ENCODE results near the gene BCLAF1.

The BCLAF1 gene

DNA sequence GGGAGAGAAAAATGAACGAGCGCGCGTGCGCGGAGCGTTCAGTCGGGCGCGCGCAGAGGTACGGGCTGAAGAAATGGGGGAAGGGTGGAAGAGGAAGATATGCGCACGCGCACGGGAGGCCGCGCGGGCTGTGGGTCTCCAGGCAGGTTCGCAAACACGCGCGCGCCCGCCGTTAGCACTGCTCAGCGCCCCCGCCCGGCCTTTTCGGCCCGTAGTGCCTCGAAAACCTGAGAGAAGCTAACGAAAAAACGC is 393 bp downstream of the BCLAF1 start:
- TF ChIP-seq, protein P1, sequence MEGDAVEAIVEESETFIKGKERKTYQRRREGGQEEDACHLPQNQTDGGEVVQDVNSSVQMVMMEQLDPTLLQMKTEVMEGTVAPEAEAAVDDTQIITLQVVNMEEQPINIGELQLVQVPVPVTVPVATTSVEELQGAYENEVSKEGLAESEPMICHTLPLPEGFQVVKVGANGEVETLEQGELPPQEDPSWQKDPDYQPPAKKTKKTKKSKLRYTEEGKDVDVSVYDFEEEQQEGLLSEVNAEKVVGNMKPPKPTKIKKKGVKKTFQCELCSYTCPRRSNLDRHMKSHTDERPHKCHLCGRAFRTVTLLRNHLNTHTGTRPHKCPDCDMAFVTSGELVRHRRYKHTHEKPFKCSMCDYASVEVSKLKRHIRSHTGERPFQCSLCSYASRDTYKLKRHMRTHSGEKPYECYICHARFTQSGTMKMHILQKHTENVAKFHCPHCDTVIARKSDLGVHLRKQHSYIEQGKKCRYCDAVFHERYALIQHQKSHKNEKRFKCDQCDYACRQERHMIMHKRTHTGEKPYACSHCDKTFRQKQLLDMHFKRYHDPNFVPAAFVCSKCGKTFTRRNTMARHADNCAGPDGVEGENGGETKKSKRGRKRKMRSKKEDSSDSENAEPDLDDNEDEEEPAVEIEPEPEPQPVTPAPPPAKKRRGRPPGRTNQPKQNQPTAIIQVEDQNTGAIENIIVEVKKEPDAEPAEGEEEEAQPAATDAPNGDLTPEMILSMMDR (IDR thresholded peaks at IDR 0.05): no peak
- no peak for TF ChIP-seq ZFX (IDR thresholded peaks at IDR 0.05; ENCODE audit: borderline replicate concordance)
- peak overlapping the region; percentile 98 for H3K27ac ChIP-seq

DNA sequence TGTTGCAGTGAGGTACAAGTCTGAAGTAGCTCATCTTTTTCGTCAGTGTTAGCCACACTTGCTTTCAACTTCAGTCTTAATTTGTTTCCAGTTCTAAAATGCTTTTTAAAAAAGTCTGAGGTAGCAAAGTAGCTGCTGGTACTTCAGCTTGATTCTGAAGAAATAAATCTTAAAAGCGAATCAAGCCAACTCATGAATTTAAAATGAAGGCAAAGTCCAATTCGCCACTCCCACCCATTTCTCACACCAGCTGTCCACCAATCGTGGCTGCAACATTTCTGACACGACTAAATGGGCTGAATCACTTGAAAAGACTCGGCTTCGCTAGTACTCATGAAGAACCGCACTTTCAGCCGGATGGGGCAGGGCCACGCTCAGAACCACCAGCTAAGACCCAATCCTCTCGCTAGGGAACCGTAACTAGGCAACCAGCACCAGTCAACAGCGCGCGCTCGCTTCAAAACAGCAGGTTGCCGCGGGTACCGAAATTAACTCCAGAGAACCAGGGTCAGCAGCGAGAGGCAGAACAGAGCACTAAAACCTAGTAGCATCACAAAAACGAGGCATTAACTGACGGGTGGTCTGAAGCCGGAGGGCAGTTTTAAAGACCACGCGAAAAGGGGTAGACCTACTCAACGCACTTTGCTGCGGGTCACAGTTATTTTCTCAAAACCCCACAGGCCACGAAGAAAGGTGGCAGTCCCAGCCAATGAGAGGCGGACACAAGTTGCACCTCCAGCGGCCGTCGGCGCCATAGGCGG is 900 bp downstream of the BCLAF1 start:
- peak overlapping the region; percentile 98 for H3K27ac ChIP-seq
- TF ChIP-seq, protein P1 (IDR thresholded peaks at IDR 0.05): no peak
- no peak for TF ChIP-seq ZFX (IDR thresholded peaks at IDR 0.05; ENCODE audit: borderline replicate concordance)

DNA sequence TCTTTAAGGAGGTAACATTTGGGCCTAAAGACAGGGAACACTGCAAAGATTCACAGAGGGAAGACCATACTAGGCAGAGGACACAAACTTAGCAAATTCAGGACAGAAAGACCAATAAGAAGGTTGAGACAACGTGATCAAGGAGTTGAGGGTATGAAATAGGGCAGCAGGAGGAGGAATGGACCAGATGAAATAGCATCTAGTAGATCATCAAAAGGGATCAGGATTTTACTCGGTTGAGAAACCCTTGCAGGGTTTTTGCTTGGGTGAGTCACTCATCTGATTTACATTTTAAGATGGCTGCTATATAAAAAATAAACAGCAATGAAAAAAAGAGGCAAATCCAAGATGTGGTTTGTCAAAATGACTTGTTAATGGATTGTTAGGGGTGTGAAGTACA is 4.7 kb downstream of the BCLAF1 start:
- TF ChIP-seq, protein P1 (IDR thresholded peaks at IDR 0.05): no peak
- TF ChIP-seq ZFX (IDR thresholded peaks at IDR 0.05; ENCODE audit: borderline replicate concordance): no peak
- no peak overlapping the region for H3K27ac ChIP-seq

DNA sequence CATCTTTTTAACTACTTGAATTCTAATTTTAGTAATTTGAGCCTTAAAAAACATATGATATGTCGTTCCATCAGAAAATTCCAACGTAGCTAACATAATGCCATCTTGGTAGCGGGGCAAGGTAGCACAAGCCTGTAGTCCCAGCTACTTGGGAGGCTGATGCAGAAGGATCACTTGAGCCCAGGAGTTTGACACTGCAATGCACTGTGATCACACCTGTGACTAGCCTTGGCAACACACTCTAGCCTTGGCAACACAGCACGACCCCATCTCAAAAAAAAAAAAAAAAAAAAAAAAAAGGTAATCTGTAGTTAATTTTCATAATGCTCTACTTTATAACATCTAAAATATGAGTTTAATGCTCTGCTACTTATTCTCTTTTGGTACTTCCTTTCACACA is 6.7 kb downstream of the BCLAF1 start:
- TF ChIP-seq ZFX (IDR thresholded peaks at IDR 0.05; ENCODE audit: borderline replicate concordance): no peak
- TF ChIP-seq, protein P1 (IDR thresholded peaks at IDR 0.05): no peak
- no peak overlapping the region for H3K27ac ChIP-seq

DNA sequence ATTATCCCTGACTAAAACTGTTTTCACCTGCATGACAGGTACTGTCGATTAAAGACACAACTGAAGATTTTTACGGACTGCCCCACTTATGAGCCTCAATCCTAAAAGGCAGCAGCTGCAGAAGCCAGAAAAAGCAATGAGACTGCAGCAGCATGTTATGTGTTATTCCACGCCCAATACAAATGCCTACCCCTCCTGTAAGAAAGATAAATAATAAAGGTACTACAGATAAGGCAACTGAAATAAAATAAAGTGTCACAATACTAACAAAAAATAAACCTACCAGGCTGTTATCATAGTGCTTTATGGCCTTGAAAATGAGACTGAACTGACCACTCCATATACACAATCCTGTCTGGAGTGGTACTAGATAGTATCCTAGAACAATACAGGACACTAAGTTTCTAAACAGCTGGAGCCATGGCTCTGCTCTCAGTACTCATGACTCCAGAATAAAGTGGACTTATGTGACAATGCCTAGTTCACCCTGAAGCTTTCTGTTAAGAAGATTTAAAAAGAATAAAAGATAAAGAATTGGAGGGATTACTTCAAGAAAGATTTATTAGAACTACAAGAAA is 9.5 kb downstream of the BCLAF1 start:
- TF ChIP-seq ZFX (IDR thresholded peaks at IDR 0.05; ENCODE audit: borderline replicate concordance): no peak
- TF ChIP-seq, protein P1 (IDR thresholded peaks at IDR 0.05): no peak
- no peak overlapping the region for H3K27ac ChIP-seq

DNA sequence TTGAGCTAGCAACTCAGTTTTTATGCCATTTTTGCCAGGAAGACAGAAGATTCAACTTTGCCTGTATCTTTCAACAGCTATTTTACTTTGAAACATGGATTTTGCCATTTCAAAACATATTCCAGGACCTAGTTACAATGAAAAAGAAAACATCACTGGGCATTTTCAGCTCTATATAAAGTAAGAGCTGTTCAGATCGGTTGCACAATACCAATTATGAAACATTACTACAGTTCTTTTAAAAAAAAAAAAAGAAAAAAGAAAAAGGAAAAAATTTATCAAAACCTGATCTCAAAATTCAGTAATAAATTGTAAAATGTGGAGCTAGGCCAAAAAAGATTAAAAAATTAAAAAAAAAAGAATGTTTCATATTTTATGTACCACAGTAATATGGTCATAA is 15.6 kb downstream of the BCLAF1 start:
- no peak overlapping the region for H3K27ac ChIP-seq
- no peak for TF ChIP-seq ZFX (IDR thresholded peaks at IDR 0.05; ENCODE audit: borderline replicate concordance)
- TF ChIP-seq, protein P1 (IDR thresholded peaks at IDR 0.05): no peak

DNA sequence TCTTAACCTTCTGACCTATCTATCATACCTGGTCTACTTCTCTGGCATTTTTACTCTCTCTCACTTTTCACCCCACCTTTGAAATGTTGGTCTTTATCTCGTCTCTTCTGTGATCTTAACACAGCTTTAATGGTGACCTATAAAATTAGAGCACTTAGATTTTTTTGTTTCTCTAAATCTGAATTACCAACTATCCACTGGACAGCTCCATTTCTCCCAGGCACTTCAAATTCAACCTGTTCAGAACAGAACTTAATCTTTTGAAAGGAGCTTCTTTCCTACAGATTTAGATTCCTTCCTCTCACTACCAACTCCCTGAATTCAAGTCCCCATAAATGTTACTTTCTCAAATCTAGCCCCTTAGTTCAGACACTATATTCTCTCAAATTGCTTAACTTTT is 24.5 kb downstream of the BCLAF1 start:
- no peak overlapping the region for H3K27ac ChIP-seq

More for the DNA sequence above, 24.5 kb downstream of the BCLAF1 start:
- no peak for TF ChIP-seq ZFX (IDR thresholded peaks at IDR 0.05; ENCODE audit: borderline replicate concordance)
- TF ChIP-seq, protein P1 (IDR thresholded peaks at IDR 0.05): no peak

Data from 22Rv1 (cell line).